RWPE1 (cell line): ENCODE data around the gene CACNA2D4.

ENCODE experiments used
- CTCF ChIA-PET: fragments of 350-600 bp; sonication (Branson Sonifier 250); formaldehyde crosslinking; extraction: SDS; loops from one replicate; lab custom pipeline; 2021; lab: Yijun Ruan, JAX
- POLR2A ChIA-PET: fragments of 400-600 bp; formaldehyde crosslinking; extraction: SDS; loops from one replicate; lab custom pipeline; 2020; ENCODE audit warnings: antibody characterized with exemption; ENCODE audit not compliant: low non-redundant PET; lab: Yijun Ruan, JAX
- DNase-seq: peaks from one replicate; pipeline ENCODE4 v3.0.0; 2012; ENCODE audit warnings: low spot score
- H3K27ac ChIP-seq: fragments of 450-650 bp; 2 replicates; pipeline ENCODE4 v1.5.1; 2017
- TF ChIP-seq, protein P1 (sequence below): fragments of 450-650 bp; conservative IDR thresholded peaks from 2 replicates; pipeline ENCODE4 v1.5.1; 2017; ENCODE audit warnings: low read depth, mild to moderate bottlenecking

Gene CACNA2D4, protein sequence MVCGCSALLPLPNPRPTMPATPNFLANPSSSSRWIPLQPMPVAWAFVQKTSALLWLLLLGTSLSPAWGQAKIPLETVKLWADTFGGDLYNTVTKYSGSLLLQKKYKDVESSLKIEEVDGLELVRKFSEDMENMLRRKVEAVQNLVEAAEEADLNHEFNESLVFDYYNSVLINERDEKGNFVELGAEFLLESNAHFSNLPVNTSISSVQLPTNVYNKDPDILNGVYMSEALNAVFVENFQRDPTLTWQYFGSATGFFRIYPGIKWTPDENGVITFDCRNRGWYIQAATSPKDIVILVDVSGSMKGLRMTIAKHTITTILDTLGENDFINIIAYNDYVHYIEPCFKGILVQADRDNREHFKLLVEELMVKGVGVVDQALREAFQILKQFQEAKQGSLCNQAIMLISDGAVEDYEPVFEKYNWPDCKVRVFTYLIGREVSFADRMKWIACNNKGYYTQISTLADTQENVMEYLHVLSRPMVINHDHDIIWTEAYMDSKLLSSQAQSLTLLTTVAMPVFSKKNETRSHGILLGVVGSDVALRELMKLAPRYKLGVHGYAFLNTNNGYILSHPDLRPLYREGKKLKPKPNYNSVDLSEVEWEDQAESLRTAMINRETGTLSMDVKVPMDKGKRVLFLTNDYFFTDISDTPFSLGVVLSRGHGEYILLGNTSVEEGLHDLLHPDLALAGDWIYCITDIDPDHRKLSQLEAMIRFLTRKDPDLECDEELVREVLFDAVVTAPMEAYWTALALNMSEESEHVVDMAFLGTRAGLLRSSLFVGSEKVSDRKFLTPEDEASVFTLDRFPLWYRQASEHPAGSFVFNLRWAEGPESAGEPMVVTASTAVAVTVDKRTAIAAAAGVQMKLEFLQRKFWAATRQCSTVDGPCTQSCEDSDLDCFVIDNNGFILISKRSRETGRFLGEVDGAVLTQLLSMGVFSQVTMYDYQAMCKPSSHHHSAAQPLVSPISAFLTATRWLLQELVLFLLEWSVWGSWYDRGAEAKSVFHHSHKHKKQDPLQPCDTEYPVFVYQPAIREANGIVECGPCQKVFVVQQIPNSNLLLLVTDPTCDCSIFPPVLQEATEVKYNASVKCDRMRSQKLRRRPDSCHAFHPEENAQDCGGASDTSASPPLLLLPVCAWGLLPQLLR

DNA sequence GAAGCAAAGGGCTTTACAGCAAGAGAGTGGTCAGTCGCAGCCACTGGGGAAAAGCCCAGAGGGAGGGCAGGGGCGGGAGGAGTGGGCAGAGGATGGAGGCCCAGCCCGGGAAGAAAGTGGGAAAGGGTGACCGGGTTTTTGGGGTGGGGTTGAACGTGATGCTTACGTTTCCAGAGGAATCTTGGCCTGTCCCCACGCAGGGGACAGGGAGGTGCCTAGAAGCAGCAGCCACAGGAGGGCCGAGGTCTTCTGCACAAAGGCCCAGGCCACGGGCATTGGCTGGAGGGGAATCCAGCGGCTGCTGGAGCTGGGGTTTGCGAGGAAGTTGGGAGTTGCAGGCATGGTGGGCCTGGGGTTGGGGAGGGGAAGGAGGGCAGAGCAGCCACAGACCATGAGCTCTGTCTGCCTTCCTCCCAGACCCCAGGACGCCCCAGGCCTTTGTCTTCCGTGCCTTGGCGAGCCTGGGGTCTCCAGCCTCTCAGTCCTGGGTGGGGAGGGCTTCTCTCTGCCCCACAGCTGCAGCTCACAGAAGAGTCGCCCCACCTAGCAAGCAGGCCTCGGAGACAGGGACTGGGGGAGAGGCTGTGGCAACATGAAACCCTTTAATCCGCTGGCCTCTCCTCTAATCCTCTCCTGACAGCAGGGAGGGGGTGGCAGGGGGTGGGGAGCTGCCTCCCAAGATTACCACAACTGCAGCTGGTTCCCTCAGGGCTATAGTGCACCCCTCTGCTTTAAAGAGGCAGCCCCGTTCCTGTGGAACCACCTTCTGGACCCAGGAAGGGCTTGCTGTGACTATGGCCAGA, at the start of gene CACNA2D4:
Gene CACNA2D4 (minus strand): TSS at position 572 of the 803 bp plus-strand sequence. CDS start 179 bp downstream, at position 393.
- H3K27ac ChIP-seq, result no peak within 1 kb of the TSS
- ChIA-PET POLR2A (no interaction called here), CTCF (interaction anchor here (0.6 kb wide), 1 partner anchor 21 kb away, joined by 3 read pairs; no protein-coding TSS in a partner anchor)
- TF ChIP-seq, protein P1, sequence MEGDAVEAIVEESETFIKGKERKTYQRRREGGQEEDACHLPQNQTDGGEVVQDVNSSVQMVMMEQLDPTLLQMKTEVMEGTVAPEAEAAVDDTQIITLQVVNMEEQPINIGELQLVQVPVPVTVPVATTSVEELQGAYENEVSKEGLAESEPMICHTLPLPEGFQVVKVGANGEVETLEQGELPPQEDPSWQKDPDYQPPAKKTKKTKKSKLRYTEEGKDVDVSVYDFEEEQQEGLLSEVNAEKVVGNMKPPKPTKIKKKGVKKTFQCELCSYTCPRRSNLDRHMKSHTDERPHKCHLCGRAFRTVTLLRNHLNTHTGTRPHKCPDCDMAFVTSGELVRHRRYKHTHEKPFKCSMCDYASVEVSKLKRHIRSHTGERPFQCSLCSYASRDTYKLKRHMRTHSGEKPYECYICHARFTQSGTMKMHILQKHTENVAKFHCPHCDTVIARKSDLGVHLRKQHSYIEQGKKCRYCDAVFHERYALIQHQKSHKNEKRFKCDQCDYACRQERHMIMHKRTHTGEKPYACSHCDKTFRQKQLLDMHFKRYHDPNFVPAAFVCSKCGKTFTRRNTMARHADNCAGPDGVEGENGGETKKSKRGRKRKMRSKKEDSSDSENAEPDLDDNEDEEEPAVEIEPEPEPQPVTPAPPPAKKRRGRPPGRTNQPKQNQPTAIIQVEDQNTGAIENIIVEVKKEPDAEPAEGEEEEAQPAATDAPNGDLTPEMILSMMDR, result no peak
- no peak for DNase-seq

DNA sequence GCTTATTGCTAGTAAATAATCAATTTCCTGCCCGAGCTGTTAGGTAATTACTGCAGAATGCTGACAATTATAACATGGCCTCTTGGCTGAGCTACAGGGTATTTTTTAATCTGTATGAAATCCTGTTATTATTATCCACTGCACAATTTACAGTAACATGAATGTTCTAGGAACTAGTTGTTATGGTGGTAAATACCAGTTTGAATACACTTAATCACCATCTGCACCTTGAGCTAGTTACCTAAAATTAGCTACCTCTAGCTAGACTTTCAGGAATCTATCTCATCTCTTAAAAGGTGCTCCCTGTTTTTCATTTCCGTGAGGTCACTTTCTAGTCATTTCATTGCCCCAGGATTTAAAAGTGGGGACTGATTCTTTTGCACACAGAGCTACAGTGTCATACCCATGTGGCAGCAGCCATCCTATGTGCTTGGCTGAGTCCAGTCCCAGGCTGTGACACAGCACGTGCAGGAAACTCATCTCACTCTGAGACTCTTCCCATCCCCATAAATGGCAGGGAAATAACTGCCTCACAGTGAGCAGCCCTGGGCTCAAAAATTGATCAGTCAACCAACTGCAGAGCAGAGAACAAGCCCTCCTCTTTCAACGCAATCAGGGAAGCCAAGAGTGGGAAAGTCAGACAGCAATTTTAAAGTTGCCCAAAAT, 48.2 kb upstream of the CACNA2D4 start:
- DNase-seq, result no peak
- ChIA-PET CTCF (interaction anchor here (0.6 kb wide), 1 partner anchor 11 kb away, joined by 3 read pairs; no protein-coding TSS in a partner anchor), POLR2A (no interaction called here)
- TF ChIP-seq, protein P1, result no peak
- H3K27ac ChIP-seq, result no peak overlapping the region

DNA sequence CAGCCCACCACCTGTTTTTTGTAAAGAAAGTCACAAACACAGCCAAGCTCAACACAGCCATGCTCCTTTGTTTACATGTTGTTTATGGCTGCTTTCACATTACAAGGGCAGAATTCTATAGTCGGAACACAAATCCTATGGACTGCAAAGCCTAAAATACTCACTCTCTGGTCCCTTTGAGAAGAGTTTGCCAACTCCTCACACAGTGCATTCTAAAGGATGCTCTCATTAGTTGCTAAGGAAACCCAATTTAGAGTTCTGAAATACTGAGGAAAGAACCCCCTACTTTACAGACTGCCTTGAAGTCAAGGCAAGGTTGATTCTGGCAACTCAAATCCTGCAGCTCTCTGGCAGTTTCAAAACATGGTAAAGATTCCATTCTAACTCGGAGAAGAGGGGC, 47.5 kb upstream of the CACNA2D4 start:
- TF ChIP-seq, protein P1, result no peak
- no peak overlapping the region for H3K27ac ChIP-seq
- ChIA-PET POLR2A (no interaction called here), CTCF (no interaction called here)
- DNase-seq, result no peak

GRCh38 chr12:1962051-1963020, 43.9 kb upstream of the CACNA2D4 start:
- TF ChIP-seq, protein P1, result no peak
- CTCF ChIA-PET, result interaction anchor here (0.8 to 1.0 kb wide), 2 partner anchors 10 to 22 kb away, joined by 3 to 4 read pairs; no protein-coding TSS in a partner anchor
- no peak for DNase-seq
- POLR2A ChIA-PET, result no interaction called here
- H3K27ac ChIP-seq, result no peak overlapping the region

- ChIA-PET CTCF (interaction anchor here (0.6 to 1.9 kb wide), 3 partner anchors 17 to 171 kb away, joined by 4 to 9 read pairs (median 7); no protein-coding TSS in a partner anchor), POLR2A (no interaction called here)
- DNase-seq, result no peak
These were observed 38.3 kb upstream of the CACNA2D4 start for GRCh38 chr12:1956716-1957115.

More at GRCh38 chr12:1956716-1957115, 38.3 kb upstream of the CACNA2D4 start:
- TF ChIP-seq, protein P1, result no peak
- H3K27ac ChIP-seq, result no peak overlapping the region
